ENCODE results near the gene GPAT2.
"Not testable (repeated sequence)": the region's sequence is repeated elsewhere in the genome, so short reads cannot be mapped to it uniquely, and the experiment has no call there.

DNA sequence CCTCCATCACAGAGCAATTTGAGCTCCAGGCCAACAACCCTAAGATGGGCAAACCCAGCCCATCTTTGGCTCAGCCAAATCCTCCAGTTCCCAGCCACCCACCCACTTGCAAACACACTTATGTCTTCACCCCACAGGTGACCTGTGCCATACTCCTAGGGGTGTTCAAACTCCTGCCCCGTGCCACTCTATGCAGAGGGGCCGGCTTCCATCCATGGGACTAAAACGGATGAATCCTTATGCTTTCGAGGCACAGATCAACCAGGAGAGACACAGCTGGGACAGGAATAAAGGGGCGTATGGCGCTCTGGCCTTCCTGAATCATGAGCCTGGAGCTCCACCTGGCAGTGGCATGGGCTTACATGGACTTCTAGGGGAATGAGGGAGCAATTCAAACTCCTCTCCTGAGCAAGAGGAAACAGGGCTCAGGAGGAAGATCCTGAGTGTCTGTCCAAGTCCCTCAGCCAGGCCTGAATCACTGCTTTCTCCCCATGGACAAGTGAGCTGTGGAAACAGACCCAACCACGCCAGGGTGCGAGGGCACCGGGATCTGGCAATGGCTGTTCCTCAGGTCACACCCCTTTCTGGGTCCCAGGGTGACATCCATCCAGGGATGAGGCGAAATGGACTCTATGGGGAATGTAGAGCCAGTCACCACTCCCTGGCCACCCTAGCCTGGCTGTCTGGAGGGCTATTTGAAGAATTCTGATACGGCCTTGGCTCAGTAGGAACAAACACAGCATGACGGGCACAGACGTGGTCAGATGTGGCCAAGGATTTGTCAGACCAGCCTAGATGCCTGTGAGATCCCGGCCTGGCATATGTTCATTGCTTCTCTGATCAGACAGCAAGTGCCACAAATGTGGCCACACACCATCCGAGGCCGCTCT is 36.6 kb upstream of the GPAT2 start:
- TF ChIP-seq, protein P1, sequence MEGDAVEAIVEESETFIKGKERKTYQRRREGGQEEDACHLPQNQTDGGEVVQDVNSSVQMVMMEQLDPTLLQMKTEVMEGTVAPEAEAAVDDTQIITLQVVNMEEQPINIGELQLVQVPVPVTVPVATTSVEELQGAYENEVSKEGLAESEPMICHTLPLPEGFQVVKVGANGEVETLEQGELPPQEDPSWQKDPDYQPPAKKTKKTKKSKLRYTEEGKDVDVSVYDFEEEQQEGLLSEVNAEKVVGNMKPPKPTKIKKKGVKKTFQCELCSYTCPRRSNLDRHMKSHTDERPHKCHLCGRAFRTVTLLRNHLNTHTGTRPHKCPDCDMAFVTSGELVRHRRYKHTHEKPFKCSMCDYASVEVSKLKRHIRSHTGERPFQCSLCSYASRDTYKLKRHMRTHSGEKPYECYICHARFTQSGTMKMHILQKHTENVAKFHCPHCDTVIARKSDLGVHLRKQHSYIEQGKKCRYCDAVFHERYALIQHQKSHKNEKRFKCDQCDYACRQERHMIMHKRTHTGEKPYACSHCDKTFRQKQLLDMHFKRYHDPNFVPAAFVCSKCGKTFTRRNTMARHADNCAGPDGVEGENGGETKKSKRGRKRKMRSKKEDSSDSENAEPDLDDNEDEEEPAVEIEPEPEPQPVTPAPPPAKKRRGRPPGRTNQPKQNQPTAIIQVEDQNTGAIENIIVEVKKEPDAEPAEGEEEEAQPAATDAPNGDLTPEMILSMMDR (conservative IDR thresholded peaks at IDR 0.05) = not testable (repeated sequence)
- TF ChIP-seq EZH2 (IDR thresholded peaks at IDR 0.05; ENCODE audit: low read depth) = not testable (repeated sequence)
